GM19463 (cell line): ENCODE results near the gene TTLL11.

Experiments
- ATAC-seq: cut with Tn5 transposase; IDR thresholded peaks from one replicate; pipeline ENCODE4 v1.9.1; 2021; ENCODE audit warnings: mild to moderate bottlenecking, moderate library complexity; ENCODE audit not compliant: unreplicated experiment

TTLL11 gene

GRCh38 chr9:121778252-121779225 lies 314.6 kb downstream of the TTLL11 start:
- ATAC-seq: no peak

GRCh38 chr9:121776739-121777637 lies 316.1 kb downstream of the TTLL11 start:
- no peak for ATAC-seq

GRCh38 chr9:121776001-121776738 lies 316.9 kb downstream of the TTLL11 start:
- no peak for ATAC-seq

- no peak for ATAC-seq
Measured at GRCh38 chr9:121774715-121775613, 318.1 kb downstream of the TTLL11 start.

- no peak for ATAC-seq
Measured at GRCh38 chr9:121773954-121774714, 319.0 kb downstream of the TTLL11 start.

GRCh38 chr9:121773286-121773953 lies 319.7 kb downstream of the TTLL11 start:
- ATAC-seq: no peak

GRCh38 chr9:121772600-121773285 lies 320.4 kb downstream of the TTLL11 start:
- ATAC-seq: no peak
